ENCODE measurements around the gene DCST1.

Gene DCST1

DNA sequence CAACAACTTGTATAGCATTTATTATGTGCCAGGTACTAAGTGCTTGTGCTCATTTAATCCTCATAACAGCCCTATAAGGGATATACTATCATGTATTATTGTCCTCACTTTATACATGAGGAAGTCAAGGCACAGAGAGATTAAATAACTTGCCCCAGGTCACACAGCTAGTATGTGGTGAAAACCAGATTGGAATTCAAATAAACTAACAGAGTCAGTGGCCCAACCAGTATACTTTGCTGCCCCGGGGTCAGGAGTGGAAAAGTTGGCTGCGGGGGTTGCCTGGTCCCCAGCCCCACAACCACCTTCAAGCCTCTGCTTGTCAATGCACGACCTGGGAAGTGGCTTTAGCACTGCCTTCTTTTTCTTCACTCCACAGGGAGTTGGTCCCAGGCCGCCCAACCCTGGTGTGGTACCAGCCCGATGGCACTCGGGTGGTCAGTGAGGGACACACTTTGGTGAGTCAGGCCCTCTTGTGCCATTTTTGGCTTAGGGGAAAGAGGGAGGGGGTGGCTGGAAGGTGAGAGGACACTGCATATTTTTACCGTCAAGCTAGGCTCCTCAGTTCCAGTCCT lies 20.0 kb downstream of the DCST1 start:
- DNase-seq (ENCODE audit: low spot score): no peak

DNA sequence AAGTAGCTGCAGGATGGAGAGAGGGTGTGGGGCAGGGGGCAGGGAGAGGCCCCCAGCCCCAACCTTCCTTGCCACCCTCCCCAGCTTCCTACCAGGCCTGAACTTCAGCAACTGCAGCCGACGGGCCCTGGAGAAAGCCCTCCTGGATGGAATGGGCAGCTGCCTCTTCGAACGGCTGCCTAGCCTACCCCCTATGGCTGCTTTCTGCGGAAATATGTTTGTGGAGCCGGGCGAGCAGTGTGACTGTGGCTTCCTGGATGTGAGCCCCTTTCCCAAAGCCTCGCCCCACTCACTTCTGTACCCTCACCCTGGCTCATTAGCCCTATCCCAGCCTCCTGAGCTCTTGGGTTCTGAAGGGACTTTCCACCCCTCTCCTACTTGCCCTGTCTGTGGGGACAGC lies 23.5 kb downstream of the DCST1 start:
- DNase-seq (ENCODE audit: low spot score): no peak

DNA sequence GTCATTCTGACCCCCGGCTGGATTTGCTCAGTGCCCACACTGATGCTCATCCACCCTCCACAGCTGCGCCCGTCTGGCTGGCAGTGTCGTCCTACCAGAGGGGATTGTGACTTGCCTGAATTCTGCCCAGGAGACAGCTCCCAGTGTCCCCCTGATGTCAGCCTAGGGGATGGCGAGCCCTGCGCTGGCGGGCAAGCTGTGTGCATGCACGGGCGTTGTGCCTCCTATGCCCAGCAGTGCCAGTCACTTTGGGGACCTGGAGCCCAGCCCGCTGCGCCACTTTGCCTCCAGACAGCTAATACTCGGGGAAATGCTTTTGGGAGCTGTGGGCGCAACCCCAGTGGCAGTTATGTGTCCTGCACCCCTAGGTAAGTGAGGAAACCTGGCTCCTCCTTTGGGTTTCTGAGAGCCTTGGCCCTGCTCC lies 24.2 kb downstream of the DCST1 start:
- DNase-seq (ENCODE audit: low spot score): no peak

GRCh38 chr1:155060736-155061135 lies 27.1 kb downstream of the DCST1 start:
- no peak for DNase-seq (ENCODE audit: low spot score)

DNA sequence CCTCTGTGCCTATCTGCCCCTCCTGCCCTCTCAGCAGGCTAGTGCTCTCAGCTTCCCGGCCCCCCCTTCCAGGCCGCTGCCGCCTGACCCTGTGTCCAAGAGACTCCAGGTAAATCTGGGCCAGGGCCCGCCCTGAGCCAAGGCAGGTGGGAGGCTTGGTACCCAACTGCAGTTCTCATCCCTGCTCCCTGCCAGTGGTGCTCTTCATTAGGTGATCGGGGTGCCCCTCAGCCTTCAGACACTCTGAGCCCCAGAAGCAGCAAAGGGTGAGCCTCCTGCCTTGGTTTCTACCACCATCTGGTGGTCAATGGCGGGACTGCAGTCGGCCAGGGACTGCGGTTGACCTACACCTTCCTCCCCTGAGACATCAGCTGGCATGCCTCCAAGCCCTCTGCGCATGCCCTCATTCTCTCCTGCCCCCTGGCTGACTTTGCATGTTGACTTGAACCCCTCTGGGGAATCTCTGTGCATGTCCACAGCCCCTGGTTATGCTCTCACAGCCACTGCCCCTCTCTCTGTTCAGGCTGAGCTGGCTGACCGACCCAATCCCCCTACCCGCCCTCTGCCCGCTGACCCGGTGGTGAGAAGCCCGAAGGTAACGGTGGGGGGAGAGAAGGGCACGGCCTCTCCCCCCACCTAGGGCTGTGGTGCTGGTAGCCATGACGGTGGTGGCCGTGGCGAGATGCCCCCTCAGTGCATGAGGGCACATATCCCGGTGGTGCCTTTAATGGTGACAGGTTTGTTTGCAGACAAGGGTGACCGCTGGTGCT lies 27.9 kb downstream of the DCST1 start:
- peak; percentile 98 for DNase-seq (ENCODE audit: low spot score)

- peak; percentile 95 for DNase-seq (ENCODE audit: low spot score)
These were observed 28.6 kb downstream of the DCST1 start for GRCh38 chr1:155062151-155062686.

GRCh38 chr1:155062702-155063411 lies 29.2 kb downstream of the DCST1 start:
- DNase-seq (ENCODE audit: low spot score): peak; percentile 96

DNA sequence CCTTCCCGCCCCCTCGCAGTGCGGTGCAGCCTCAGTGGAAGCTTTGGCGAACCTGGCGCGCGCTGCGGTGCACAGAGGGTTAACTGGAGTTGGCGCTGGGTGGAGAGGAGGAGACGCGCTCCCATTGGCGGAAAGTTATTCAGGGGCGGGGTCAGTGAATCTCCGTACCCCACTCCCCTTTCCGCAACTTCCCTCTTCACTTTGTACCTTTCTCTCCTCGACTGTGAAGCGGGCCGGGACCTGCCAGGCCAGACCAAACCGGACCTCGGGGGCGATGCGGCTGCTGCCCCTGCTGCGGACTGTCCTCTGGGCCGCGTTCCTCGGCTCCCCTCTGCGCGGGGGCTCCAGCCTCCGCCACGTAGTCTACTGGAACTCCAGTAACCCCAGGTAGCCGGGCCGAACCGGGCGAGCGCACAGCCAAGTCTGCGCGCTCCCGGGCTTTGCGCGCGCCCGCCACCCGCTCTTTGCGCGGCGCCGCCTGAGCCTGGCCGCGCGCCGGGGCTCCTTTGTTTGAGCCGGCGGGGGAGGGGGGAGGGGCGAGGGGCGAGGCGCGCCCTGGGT lies 30.0 kb downstream of the DCST1 start, which contains the start of gene EFNA4:
EFNA4 (plus strand) TSS at position 191 of the 561 bp plus-strand sequence; CDS start at position 275, 84 bp downstream.
- peak; percentile 99 for DNase-seq (ENCODE audit: low spot score)

DNA sequence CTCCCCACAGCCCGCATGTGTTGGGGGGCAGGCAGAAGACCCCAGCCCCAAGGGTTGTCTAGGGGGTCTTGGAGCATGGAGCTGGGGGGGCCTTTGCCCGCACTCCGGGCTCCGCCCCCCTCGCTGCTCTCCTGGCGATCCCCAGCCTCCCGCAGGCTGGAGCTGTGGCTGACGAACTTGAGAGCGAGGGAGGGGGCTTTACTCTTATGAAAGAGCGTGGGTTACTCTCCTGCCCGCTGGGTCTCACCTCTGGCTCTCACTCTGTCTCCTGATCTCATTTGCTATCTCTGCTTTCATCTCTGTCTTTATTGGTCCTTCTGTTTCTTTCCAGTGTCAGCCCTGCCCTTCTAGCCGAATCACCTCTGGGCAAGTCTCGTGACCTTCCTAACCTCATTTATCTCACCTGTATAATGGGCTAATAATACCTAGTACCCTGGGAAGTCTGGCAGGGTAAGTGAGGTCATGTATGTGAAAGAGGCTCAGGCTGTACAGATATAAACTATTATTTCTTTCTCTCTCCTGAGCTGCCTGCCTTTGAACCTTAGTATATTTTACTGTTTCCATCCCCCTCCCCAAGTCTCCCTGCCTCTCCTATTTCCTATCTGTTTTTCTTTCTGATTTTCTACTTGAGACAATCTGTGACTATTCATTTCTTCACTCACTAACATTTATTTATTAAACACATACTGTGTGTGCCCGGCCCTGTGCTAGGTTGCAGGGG lies 30.6 kb downstream of the DCST1 start:
- no peak for DNase-seq (ENCODE audit: low spot score)

- DNase-seq (ENCODE audit: low spot score): no peak
These were observed 31.3 kb downstream of the DCST1 start for GRCh38 chr1:155064832-155065429.

DNA sequence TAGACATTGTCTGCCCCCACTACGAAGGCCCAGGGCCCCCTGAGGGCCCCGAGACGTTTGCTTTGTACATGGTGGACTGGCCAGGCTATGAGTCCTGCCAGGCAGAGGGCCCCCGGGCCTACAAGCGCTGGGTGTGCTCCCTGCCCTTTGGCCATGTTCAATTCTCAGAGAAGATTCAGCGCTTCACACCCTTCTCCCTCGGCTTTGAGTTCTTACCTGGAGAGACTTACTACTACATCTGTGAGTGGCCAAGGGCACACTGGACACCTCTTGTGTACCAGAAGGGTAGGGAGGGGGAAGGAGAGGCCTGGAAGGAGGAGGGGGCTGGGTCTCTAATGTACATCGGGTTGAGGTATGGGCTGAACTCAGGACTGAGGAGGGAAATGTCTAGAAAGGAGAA lies 33.2 kb downstream of the DCST1 start:
- no peak for DNase-seq (ENCODE audit: low spot score)

- DNase-seq (ENCODE audit: low spot score): no peak
These were observed 35.0 kb downstream of the DCST1 start for GRCh38 chr1:155068599-155068998.

DNA sequence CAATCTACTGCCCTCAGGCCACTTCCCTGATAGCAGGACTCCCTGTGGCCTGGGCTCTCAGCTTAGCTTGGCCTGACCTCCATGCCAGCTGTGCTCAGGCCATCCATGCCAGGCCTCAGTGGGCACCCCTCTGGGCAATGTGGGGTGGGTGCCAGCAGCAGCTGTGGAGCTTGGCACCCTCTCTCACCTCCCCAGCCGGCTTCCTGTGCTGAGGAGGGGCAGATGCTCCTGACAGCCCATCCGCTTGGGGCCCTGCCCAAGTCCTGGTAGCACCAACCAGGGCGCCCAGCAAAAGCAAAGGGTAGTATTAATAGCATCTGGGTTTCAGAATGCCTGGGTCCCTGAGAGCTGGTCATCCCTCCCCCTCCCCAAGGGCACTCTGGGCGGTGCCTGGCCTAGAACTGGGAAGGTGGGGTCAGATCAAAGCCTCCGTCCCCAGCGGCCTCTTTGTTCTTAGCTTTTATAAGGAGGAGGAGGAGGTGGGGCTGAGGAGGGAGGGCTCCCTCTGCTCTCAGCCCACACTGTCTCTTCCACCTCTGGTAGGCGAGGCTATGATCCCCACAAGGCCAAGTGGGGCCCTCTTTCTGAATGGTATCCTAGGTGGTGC lies 36.0 kb downstream of the DCST1 start:
- DNase-seq (ENCODE audit: low spot score): no peak

- no peak for DNase-seq (ENCODE audit: low spot score)
These were observed 36.6 kb downstream of the DCST1 start for GRCh38 chr1:155070158-155070621.

DNA sequence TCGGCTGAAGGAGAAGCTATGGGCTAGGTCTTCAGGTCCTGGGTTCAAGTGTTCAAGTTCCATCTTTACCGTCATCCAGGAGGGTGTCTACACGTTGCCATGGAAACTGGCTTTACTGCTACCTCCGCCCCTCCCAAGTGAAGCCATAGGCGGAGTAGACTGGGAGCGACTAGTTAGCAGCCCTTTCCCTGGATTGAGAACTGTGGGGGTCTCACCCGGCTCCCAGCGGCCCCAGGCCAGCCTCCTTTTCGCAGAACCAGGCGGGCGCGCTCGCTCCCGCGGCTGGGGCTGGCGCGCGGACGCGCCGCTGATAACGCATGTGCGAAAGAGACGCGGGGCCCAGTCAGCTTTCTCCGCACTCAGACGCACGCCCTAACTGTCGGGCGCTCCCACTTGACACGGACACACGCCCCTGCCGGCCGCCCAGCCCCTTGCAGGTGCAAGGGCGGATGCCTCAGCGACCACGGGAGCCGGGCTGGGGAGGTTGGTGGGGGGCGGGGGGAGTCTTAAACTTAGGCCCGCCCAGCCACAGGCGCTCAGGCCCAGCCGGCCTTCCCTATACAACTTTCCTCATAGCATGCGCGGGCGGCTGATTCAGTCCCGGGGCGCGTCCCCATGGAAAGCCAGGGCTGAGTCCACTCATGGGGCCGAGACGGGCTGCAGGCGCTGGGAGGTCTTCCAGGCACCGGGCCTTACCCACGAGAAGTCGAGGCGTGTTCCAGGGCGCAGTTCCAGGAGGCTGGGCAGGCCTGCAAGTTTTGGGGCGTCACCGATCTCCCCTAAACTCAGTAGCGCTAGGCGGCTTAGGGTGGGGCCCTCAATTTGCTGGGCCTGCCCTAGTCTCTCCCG lies 37.3 kb downstream of the DCST1 start:
- DNase-seq (ENCODE audit: low spot score): peak; percentile 90

- no peak for DNase-seq (ENCODE audit: low spot score)
These were observed 38.1 kb downstream of the DCST1 start for GRCh38 chr1:155071701-155072100.

GRCh38 chr1:155072531-155073289 lies 39.1 kb downstream of the DCST1 start:
- no peak for DNase-seq (ENCODE audit: low spot score)

- DNase-seq (ENCODE audit: low spot score): no peak
These were observed 40.0 kb downstream of the DCST1 start for GRCh38 chr1:155073377-155074242.

All from HuH-7 (cell line).